Fibroblast of skin of left quadriceps (primary cell): ENCODE measurements around the gene PIAS4.

ENCODE experiments used
- DNase-seq, 2 experiments: peaks; one replicate each; pipeline ENCODE4 v3.0.0-alpha.2; 2013; ENCODE audit warnings: low read depth in 2 of 2

Gene PIAS4

DNA sequence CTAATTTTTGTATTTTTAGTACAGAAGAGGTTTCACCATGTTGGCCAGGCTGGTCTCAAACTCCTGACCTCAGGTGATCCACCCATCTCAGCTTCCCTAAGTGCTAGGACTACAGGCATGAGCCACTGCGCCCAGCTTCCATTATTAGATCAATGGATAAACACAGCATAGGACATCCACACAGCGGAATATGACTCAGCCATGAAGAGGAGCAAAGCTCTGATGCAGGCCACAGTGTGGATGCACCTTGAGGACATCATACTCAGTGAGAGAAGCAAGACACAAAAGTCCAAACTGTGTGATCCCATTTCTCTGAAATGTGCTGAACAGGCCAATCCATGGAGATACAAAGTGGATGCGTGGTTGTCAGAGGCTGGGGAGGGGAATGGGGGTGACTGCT lies 64.1 kb downstream of the PIAS4 start:
- DNase-seq = no peak

DNA sequence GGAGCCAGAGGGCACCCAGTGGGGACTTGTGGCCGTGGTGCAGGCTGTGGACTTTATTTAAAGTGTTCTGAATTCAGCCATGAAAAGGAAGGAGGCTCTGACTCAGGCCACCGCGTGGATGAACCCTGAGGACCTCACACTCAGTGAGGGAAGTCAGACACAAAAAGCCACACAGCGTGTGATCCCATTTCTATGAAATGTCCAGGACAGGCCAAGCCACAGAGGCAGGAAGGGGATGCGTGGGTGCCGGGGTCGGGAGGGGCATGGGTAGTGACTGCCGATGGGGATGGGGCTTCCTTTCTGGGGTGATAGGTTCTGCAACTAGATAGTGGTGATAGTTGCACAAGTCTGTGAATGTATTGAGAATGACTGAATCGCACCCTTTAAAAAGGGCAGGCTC lies 67.8 kb downstream of the PIAS4 start:
- DNase-seq = no peak

DNA sequence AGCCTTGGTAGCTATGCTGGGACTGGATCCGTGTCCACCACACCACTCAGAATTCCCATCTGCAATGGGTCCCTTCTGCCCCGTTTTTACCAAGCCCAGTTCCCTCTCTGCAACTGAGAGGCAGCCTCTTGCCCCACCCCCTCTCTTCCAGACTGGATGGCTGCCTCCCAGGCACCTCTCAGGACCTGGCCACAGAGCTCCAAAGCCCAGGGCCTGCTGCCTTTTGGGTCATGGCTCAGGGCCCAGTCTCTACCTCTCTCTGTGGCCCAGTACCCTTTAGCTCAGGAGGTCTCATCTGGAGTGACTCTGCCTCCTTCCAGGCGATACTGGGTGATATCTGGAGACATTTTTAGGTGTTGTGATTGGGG lies 69.5 kb downstream of the PIAS4 start:
- no peak for DNase-seq

DNA sequence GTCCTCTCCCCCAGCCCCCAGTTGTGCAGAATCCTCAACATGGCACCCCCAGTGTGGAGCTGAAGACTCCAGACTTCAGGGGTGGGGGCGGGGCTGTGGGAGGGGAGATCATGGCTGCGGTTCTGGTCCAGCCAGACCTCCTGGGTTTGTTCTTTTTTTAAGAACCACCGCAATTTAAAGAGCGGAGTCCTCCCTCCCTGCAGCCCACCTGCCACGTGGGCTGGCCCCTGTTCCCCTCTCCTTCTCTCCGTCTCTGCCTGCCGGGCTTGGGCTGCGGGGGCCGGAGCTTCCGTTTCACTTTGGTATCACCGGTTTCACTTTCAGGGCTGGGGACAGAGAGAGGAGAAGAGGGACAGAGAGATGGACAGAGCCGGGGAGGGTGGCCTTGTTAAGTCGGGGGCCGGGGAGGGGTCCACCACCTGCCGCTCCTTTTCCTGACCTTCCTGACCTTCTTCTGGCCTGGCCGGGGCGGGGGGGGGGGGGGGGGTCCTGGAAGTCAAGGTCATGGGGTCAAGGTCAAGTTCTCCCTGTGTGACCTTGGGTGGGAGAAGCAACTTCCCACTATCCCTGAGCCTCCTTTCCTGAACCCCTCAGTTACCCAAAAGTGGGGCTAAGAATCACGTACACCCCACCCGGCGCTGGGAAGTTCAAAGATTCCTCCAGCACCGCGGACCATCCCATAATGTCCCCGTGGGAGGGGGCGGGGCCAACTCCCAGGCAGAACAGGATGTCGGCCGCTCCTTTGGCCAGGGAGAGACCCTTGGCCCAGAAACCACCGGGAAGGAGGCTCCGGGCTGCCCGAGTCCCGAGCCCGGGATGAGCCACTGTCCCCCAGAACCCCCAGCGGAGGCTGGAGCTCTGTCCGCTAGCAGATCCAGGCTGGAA lies 70.5 kb downstream of the PIAS4 start:
- no peak for DNase-seq

DNA sequence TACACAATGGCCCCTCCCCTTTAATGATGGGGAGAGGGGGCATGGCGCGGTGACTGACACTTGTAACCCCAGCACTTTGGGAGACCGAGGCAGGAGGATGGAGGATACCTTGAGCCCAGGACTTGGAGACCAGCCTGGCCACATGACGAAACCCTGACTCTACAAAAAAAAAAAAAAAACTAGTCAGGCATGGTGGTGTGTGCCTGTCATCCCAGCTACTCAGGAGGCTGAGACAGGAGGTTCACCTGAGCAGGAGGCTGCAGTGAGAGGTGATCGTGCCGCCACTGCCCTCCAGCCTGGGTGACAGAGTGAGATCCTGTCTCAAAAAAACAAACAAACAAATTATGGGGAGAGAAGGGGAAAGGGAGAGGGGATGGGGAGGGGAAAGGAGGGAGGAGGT lies 72.9 kb downstream of the PIAS4 start:
- no peak for DNase-seq

DNA sequence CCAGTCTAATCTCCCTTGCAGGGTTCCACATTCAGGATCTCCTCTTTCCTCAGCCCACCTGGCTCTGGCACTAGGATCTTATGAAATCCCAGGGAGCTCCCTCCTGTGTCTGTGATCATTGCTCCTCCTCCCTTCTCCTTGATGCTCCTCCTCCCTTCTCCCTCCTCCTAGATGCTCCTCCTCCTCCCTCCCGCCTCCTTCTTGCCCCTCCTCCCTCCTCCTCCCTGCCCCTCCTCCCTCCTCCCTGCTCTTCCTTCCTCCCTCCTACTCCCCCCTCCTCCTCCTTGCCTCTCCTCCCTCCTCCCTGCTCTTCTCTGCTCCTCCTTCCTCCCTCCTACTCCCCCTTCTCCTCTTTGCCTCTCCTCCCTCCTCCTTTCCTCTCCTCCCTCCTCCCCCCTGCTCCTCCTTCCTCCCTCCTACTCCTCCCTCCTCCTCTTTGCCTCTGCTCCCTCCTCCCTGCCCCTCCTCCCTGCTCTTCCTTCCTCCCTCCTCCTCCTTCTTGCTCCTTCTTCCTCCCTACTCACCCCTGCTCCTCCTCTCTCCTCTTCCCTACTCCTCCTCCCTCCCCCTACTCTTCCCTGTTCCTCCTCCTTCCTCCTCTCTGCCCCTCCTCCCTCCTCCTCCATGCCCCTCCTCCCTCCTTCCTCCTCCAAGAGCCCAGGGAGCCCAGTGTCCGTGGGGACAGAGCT lies 74.0 kb downstream of the PIAS4 start:
- DNase-seq = no peak

DNA sequence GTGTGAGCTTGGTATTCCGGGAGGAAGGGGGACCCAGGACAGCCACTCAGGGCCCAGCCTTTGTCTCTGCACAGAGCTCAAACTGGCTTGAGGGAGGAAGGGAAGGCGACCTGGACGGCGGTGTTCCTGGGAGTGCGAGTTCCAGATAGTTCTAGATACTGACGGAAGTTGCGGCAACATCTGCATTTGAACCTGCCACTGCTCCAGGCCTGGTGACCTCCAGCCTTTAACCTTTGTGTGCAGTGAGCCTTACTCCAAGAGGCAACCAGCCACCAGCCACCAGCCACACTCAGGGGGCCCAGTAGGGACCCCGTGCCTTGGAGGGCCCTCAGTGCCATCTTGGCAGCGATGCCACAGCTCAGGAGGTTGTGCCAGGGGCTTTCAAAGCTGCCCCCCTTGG lies 74.6 kb downstream of the PIAS4 start:
- no peak for DNase-seq

DNA sequence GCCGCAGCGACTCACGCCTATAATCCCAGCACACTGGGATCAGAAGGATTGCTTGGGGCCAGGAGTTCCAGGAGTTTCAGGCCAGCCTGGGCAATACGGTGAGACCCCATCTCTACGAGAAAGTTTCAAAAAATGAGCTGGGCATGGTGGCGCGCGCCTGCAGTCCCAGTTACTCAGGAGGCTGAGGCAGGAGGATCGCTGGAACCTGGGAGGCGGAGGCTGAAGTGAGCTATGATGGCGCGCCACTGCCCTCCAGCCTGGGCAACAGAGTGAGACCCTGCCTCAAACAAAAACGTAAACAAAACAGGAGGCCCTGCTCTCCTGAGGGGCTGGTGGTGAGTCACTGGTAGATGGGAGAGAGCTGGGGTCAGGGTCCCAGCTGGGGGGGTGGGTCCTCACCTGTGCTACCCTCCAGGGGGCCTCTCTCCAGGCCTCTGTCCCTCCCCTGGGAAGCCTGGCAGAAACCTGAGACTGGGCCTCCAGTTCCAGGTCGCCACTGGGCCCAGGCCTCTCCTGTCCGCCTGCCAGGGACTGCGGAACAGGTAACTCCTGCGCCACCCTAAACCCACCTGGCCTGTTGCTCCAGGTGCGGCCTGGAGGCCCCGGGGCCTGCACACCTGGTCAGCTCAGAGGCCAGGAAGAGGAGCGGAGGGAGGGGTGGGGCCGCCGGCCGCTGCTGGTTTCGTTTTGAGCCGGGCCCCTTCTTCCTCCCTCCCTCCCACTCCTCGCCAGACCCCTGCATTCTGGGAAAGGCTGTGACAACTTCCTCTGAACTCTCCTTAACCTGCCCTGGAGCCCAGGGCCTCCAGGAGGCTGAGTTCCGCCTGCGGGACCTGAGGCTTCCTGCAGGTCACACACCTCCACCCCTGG lies 76.4 kb downstream of the PIAS4 start:
- DNase-seq = no peak

DNA sequence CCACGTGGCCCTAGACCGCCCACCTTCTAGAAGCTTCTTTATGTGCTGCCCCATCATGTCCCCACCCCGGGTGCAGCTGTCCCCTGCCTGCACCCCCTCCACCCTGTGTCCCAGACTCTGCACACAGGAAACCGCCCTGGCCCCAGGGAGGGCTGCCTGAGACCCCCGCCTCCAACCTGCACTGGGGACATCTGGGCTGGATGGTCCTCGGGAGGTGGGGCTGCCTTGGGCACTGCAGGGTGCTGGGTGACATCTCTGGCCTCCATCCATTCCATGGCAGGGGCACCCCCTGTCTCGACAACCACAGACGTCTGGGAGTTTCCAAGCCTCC lies 77.0 kb downstream of the PIAS4 start:
- no peak for DNase-seq

DNA sequence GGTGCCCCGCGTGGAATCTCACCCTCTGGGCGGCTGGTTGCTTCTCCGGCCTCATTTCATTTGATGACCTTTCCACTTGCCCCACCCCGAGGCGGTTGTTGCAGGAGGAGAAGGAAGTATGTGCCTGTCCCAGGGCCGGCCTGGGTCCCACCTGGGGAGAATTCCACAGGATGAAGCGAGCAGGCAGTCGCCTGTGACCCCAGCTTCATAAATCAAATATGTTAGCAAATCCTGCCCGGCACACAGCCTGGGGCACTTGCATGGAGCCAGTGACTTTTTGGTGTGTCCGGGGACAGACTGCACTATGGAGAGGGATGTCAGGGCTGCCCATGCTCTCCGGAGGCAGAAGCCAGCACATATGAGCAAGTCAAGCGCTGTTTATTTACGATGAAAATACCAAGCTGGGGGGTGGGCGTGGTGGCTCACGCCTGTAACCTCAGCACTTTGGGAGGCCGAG lies 78.9 kb downstream of the PIAS4 start:
- no peak for DNase-seq

DNA sequence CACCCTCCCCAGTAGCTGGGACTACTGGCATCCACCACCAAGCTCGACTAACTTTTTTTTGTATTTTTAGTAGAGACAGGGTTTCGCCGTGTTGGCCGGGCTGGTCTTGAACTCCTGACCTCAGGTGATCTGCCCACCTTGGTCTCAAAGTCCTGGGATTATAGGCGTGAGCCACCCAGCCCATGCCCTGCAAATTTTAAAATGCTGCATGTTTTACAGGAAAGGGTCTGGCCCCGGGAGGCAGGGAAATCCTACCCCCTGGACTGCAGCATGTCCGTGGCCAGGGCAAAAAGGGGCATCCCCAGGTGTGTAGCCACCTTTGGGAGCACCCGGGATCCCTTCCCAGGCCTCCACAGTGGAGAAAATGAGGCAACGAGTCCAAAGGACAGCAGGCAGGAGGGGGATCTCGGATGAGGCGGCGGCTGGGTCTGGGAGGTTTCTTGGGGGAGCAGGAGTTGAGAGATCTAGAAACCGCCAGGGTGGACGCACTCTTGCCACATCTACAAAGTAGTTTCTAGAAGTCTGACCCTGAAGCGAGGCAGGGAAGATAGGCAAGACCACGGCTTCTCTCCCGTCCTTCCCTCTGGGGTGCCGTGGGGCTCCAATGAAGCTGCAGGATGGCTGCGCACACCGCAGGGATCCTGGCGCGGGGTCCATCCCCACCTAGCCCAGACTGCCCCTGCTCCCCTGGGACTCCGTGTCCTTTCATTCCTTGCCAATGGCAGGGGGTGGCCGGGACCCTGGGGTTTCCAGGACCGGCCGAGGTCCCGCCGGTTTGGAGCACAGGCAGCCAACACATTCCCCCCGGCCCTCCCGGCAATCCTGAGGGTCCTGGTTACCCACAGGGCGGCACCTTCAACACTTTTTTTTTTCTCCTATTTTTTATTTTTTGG lies 80.5 kb downstream of the PIAS4 start:
- no peak for DNase-seq

DNA sequence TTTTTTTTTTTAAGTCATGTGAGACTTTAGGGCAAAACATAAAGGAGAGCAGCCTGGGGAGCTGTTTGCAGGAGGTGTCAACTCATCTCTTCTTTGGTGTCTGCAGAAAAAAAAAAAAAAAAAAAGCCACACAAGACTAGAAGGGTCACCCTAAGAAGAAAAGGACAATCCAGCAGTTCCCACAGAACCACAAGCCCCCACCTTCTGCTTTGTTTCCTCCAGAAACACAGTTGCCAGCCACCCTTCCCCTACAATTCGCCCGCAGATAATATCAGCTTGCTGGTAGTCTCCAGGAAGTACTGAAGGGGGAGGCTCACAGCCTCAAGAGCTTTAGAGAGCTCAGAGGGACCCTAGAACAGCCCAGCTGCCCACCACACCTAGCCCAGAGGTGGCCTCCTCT lies 81.4 kb downstream of the PIAS4 start:
- DNase-seq = no peak
